SU-DHL-6 (cell line): ENCODE data around the gene LRRC7.

ENCODE experiments used
- H2AFZ ChIP-seq: fragments of 200-600 bp; sonication (generic); 2 replicates; pipeline ENCODE4 v1.6.1; 2014; ENCODE audit warnings: low read depth, mild to moderate bottlenecking, moderate library complexity, mixed read lengths, antibody characterized with exemption, low read length; ENCODE audit not compliant: severe bottlenecking
- H3F3A ChIP-seq: fragments of 200-600 bp; shearing (Covaris generic); 2 replicates; pipeline ENCODE4 v1.6.0; 2016; ENCODE audit warnings: antibody characterized with exemption, mild to moderate bottlenecking; ENCODE audit not compliant: insufficient read depth
- H3K27ac ChIP-seq: fragments of 200-600 bp; sonication (generic); 2 replicates; pipeline ENCODE4 v1.5.1; 2016; ENCODE audit warnings: low read depth, mild to moderate bottlenecking, low read length, moderate library complexity, mixed read lengths
- H3K27me3 ChIP-seq: fragments of 200-600 bp; sonication (generic), shearing (Covaris generic); 2 replicates; pipeline ENCODE4 v1.6.0; 2014; ENCODE audit warnings: mild to moderate bottlenecking, low read length
- H3K36me3 ChIP-seq: fragments of 200-600 bp; sonication (generic); 2 replicates; pipeline ENCODE4 v1.6.1; 2014; ENCODE audit warnings: mild to moderate bottlenecking, low read length, mixed read lengths
- H3K4me2 ChIP-seq: fragments of 300-600, 200-600 bp; shearing (Covaris generic), sonication (generic); 2 replicates; pipeline ENCODE4 v1.6.0; 2014; ENCODE audit warnings: low read length, low read depth, mild to moderate bottlenecking; ENCODE audit not compliant: poor library complexity, severe bottlenecking
- H3K4me3 ChIP-seq: fragments of 200-600 bp; sonication (generic); 2 replicates; pipeline ENCODE4 v1.5.1; 2014; ENCODE audit warnings: antibody characterized with exemption, low read length, mild to moderate bottlenecking, mixed read lengths; ENCODE audit not compliant: insufficient read depth, poor library complexity, severe bottlenecking
- H3K79me2 ChIP-seq: fragments of 200-600 bp; sonication (generic); 2 replicates; pipeline ENCODE4 v1.6.1; 2014; ENCODE audit warnings: mild to moderate bottlenecking, low read length, moderate library complexity; ENCODE audit not compliant: insufficient read depth
- H3K9ac ChIP-seq: fragments of 200-600 bp; sonication (generic); 2 replicates; pipeline ENCODE4 v1.7.0; 2014; ENCODE audit warnings: mild to moderate bottlenecking, low read length
- H3K9me2 ChIP-seq: fragments of 200-600 bp; sonication (generic); replicated peaks from 2 replicates; pipeline ENCODE4 v1.6.1; 2014; ENCODE audit warnings: low read length; ENCODE audit not compliant: insufficient read depth
- H3K9me3 ChIP-seq: fragments of 200-600 bp; sonication (generic); 2 replicates; pipeline ENCODE4 v1.6.1; 2014; ENCODE audit warnings: low read length, mixed read lengths; ENCODE audit not compliant: insufficient read depth
- H4K20me1 ChIP-seq: fragments of 200-600 bp; sonication (generic); 2 replicates; pipeline ENCODE4 v1.6.1; 2014; ENCODE audit warnings: low read depth, mild to moderate bottlenecking, antibody characterized with exemption, low read length, moderate library complexity, mixed read lengths
- CTCF ChIP-seq: fragments of 200-600 bp; sonication (generic); IDR thresholded peaks from one replicate; pipeline ENCODE4 v1.5.1; 2017; ENCODE audit warnings: antibody characterized with exemption, mild to moderate bottlenecking, low read length, moderate library complexity; ENCODE audit not compliant: insufficient read depth, poor library complexity, severe bottlenecking
- EZH2phosphoT487 ChIP-seq: fragments of 200-600 bp; sonication (generic), shearing (Covaris generic); conservative IDR thresholded peaks from 2 replicates; pipeline ENCODE4 v1.6.1; 2018; ENCODE audit warnings: mild to moderate bottlenecking, antibody characterized with exemption, low read length, moderate library complexity, mixed read lengths

Gene LRRC7

GRCh38 chr1:69569576-69570328 is 2.0 kb downstream of the LRRC7 start:
- Histone ChIP-seq H3K4me2 (no peak overlapping the region), H2AFZ (no peak overlapping the region), H3K4me3 (no peak overlapping the region)

GRCh38 chr1:69570356-69570755 is 2.6 kb downstream of the LRRC7 start:
- Histone ChIP-seq H2AFZ (no peak overlapping the region), H4K20me1 (no peaks in the 10 kb centered on the region), H3K9me2 (no peaks in the 10 kb centered on the region), H3K79me2 (no peaks in the 10 kb centered on the region), H3K9me3 (no peaks in the 10 kb centered on the region), H3K27ac (no peak overlapping the region), H3K27me3 (no peaks in the 10 kb centered on the region), H3F3A (no peaks in the 10 kb centered on the region), H3K9ac (no peak overlapping the region), H3K4me2 (no peak overlapping the region), H3K4me3 (no peak overlapping the region), H3K36me3 (no peaks in the 10 kb centered on the region)
- TF ChIP-seq EZH2phosphoT487: no peak
- no peak for TF ChIP-seq CTCF

More at GRCh38 chr1:69569576-69570328, 2.0 kb downstream of the LRRC7 start:
- H3K9me3 ChIP-seq: no peaks in the 10 kb centered on the region
- H3K9ac ChIP-seq: no peak overlapping the region
- H3K36me3 ChIP-seq: no peaks in the 10 kb centered on the region
- no peaks in the 10 kb centered on the region for H4K20me1 ChIP-seq
- H3K79me2 ChIP-seq: no peaks in the 10 kb centered on the region
- no peaks in the 10 kb centered on the region for H3K9me2 ChIP-seq
- no peaks in the 10 kb centered on the region for H3F3A ChIP-seq
- H3K27ac ChIP-seq: no peak overlapping the region
- no peak for TF ChIP-seq EZH2phosphoT487
- TF ChIP-seq CTCF: no peak
- H3K27me3 ChIP-seq: no peaks in the 10 kb centered on the region

- Histone ChIP-seq H3K79me2 (no peaks in the 10 kb centered on the region), H3F3A (no peaks in the 10 kb centered on the region), H3K4me2 (no peak overlapping the region), H3K27me3 (no peaks in the 10 kb centered on the region), H3K9me2 (no peaks in the 10 kb centered on the region), H2AFZ (no peak overlapping the region), H4K20me1 (no peaks in the 10 kb centered on the region), H3K36me3 (no peaks in the 10 kb centered on the region), H3K4me3 (no peak overlapping the region), H3K9me3 (no peaks in the 10 kb centered on the region), H3K27ac (no peak overlapping the region), H3K9ac (no peak overlapping the region)
- TF ChIP-seq CTCF (no peak), EZH2phosphoT487 (no peak)
Observed at GRCh38 chr1:69572921-69573320, 5.2 kb downstream of the LRRC7 start.
